OCI-LY7 (cell line): Measurements from ENCODE around the gene SPOCK1. TPM values are rescaled to one million over a fixed set of nuclear protein-coding genes. Genes with fewer than 3 reads are reported as not detected.

ENCODE experiments used
- BruUV-seq: library from RNA; stranded (reverse); fragments of 400-500 nt; replicated peaks from 2 replicates; lab custom pipeline; 2021; lab: Mats Ljungman, UMichigan
- CTCF ChIA-PET: fragments of 300-600 bp; sonication (Branson Sonifier 250); formaldehyde crosslinking; loops from one replicate; lab custom pipeline; 2022; ENCODE audit warnings: antibody characterized with exemption; ENCODE audit not compliant: unreplicated experiment; lab: Charles Lee
- POLR2A ChIA-PET: fragments of 300-600 bp; sonication (Branson Sonifier 250); formaldehyde crosslinking; loops from one replicate; lab custom pipeline; 2022; ENCODE audit warnings: antibody characterized with exemption; lab: Charles Lee
- DNase-seq: peaks from one replicate; pipeline ENCODE4 v3.0.0-alpha.2; 2015; ENCODE audit warnings: low spot score
- H2AFZ ChIP-seq: fragments of 200-600 bp; sonication (generic), shearing (Covaris generic); 2 replicates; pipeline ENCODE4 v1.6.1; 2014; ENCODE audit warnings: mild to moderate bottlenecking, antibody characterized with exemption, low read length, moderate library complexity
- H3K27ac ChIP-seq: fragments of 200-600 bp; sonication (generic); 2 replicates; pipeline ENCODE4 v1.5.1; 2014; ENCODE audit warnings: mixed run types, low read depth, mild to moderate bottlenecking, moderate library complexity, low read length, inconsistent platforms; ENCODE audit not compliant: poor library complexity, severe bottlenecking
- H3K36me3 ChIP-seq: fragments of 200-600 bp; sonication (generic); 2 replicates; pipeline ENCODE4 v1.6.1; 2014; ENCODE audit warnings: mild to moderate bottlenecking, antibody characterized with exemption, low read length, moderate library complexity, mixed read lengths; ENCODE audit not compliant: insufficient read depth
- H3K4me1 ChIP-seq: fragments of 200-600 bp; sonication (generic); 2 replicates; pipeline ENCODE4 v1.5.1; 2014; ENCODE audit warnings: mild to moderate bottlenecking, low read length; ENCODE audit not compliant: insufficient read depth, poor library complexity, severe bottlenecking
- H3K4me2 ChIP-seq: fragments of 200-600 bp; sonication (generic); 2 replicates; pipeline ENCODE4 v1.6.1; 2014; ENCODE audit warnings: mild to moderate bottlenecking, low read length
- H3K4me3 ChIP-seq: fragments of 200-600 bp; sonication (generic); 2 replicates; pipeline ENCODE4 v1.5.1; 2014; ENCODE audit warnings: mild to moderate bottlenecking, low read depth, low read length; ENCODE audit not compliant: poor library complexity, severe bottlenecking
- H3K79me2 ChIP-seq: fragments of 200-600 bp; sonication (generic); 2 replicates; pipeline ENCODE4 v1.6.1; 2016; ENCODE audit warnings: low read depth, mild to moderate bottlenecking, low read length, moderate library complexity, mixed read lengths; ENCODE audit not compliant: insufficient read depth
- H3K9me2 ChIP-seq: fragments of 200-600 bp; sonication (generic); 2 replicates; pipeline ENCODE4 v1.6.1; 2016; ENCODE audit warnings: mild to moderate bottlenecking, low read length, mixed read lengths; ENCODE audit not compliant: insufficient read depth
- H3K9me3 ChIP-seq: fragments of 200-600 bp; sonication (generic); 2 replicates; pipeline ENCODE4 v1.6.1; 2014; ENCODE audit warnings: mild to moderate bottlenecking, mixed run types, low read length, mixed read lengths
- H4K20me1 ChIP-seq: fragments of 200-600 bp; sonication (generic); 2 replicates; pipeline ENCODE4 v1.6.1; 2014; ENCODE audit warnings: mild to moderate bottlenecking, antibody characterized with exemption, low read length, moderate library complexity, mixed read lengths; ENCODE audit not compliant: insufficient read depth
- CTCF ChIP-seq: fragments of 200-600 bp; sonication (generic); conservative IDR thresholded peaks from 2 replicates; pipeline ENCODE4 v1.5.1; 2014; ENCODE audit warnings: mild to moderate bottlenecking, antibody characterized with exemption, low read length, moderate library complexity, mixed read lengths
- EZH2phosphoT487 ChIP-seq: fragments of 200-600 bp; sonication (generic); IDR thresholded peaks from 2 replicates; pipeline ENCODE4 v1.6.1; 2018; ENCODE audit warnings: low read depth, borderline replicate concordance, mild to moderate bottlenecking, mixed run types, antibody characterized with exemption, low read length, moderate library complexity, mixed read lengths
- intact Hi-C: fragments of 100-400 bp; cut with micrococcal nuclease; formaldehyde crosslinking; loops from one replicate; pipeline ENCODE4 v1.10.0; 2022; ENCODE audit not compliant: unreplicated experiment
- total RNA-seq, 2 experiments: library from RNA; depleted of rRNA in 1 of 2; stranded (reverse); fragments of >200 nt in 1 of 2; shearing (Covaris generic) in 1 of 2; gene quantifications; 2 replicates each; pipeline ENCODE4 v1.2.3, GENCODE V29; 2014 to 2022

Gene SPOCK1
- total RNA-seq, 2 experiments from 2014 or later, result 0.29 to 1.5 TPM

DNA sequence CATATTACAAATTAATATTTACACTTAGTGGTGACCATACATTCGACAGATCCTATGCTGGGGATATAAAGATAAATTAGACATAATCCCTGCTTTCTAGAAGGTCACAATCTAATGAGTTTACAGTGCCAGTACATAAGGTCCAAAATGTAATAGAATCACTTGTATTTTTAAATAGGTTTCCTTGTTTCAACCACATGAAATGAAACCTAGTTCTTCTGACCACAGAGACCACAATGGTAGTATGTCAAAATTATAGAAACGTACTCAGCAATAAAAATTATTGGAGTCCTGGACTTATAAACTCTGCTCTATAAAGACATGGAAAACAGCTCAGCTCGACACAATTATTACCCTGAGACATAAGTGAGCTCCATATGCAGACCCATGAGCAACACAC, 444.3 kb downstream of the SPOCK1 start:
- Histone ChIP-seq H3K36me3 (no peaks in the 10 kb centered on the region), H2AFZ (peak overlapping the region; percentile 59; the same call in 1 of the 2 replicates), H3K27ac (no peak overlapping the region), H3K4me1 (peaks cover 33% of the 10 kb centered on the region), H3K4me3 (no peak overlapping the region), H3K79me2 (no peaks in the 10 kb centered on the region), H3K4me2 (peak overlapping the region; percentile 12), H3K9me3 (no peaks in the 10 kb centered on the region), H4K20me1 (no peaks in the 10 kb centered on the region), H3K9me2 (no peaks in the 10 kb centered on the region)
- ChIA-PET CTCF (interaction anchor here (1.2 to 2.7 kb wide), 3 partner anchors 10 to 31 kb away, joined by 3 to 9 read pairs (median 5); no protein-coding TSS in a partner anchor), POLR2A (interaction anchor here (0.8 to 11.8 kb wide), 8 partner anchors 9 to 72 kb away, joined by 3 to 126 read pairs (median 4); no protein-coding TSS in a partner anchor)
- TF ChIP-seq CTCF (no peak), EZH2phosphoT487 (no peak)
- no TSS peak for BruUV-seq
- intact Hi-C loops, result no loop called here
- no peak for DNase-seq

DNA sequence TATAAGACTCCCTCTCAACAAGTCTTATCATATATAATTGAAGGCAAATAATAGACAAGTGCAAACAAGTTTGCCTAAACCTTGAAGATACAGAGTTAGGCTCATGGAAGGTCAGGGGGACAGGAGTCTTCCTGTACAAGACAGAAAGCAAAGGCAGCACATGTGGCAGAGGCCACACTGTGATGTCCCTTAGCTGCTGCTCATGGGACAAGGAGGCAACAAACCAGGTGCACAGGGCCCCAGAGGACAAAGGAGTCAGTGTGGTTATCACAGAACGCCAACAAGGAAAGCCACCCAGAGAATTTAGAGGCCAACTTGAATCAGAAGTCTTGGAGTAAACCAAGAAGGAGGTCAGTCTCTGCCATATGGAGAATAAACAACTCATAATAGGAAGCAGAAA, 444.8 kb downstream of the SPOCK1 start:
- ChIA-PET POLR2A (interaction anchor here (0.8 to 11.8 kb wide), 6 partner anchors 10 to 71 kb away, joined by 3 to 126 read pairs (median 4); no protein-coding TSS in a partner anchor), CTCF (interaction anchor here (1.4 to 2.7 kb wide), 2 partner anchors 10 to 17 kb away, joined by 5 to 9 read pairs; no protein-coding TSS in a partner anchor)
- TF ChIP-seq EZH2phosphoT487 (no peak), CTCF (no peak)
- no peak overlapping the region for H3K4me3 ChIP-seq
- H2AFZ ChIP-seq, result peak overlapping the region; percentile 59; the same call in 1 of the 2 replicates
- H3K4me2 ChIP-seq, result peak overlapping the region; percentile 12
- no peaks in the 10 kb centered on the region for H4K20me1 ChIP-seq
- H3K9me2 ChIP-seq, result no peaks in the 10 kb centered on the region
- no peaks in the 10 kb centered on the region for H3K79me2 ChIP-seq
- H3K4me1 ChIP-seq, result peaks cover 33% of the 10 kb centered on the region
- H3K27ac ChIP-seq, result no peak overlapping the region
- no peaks in the 10 kb centered on the region for H3K9me3 ChIP-seq
- intact Hi-C loops, result no loop called here
- no peak for DNase-seq
- no peaks in the 10 kb centered on the region for H3K36me3 ChIP-seq
- no TSS peak for BruUV-seq

GRCh38 chr5:137051161-137051560, 448.0 kb downstream of the SPOCK1 start:
- peak overlapping the region; percentile 46; the same call in 1 of the 2 replicates for H2AFZ ChIP-seq
- TF ChIP-seq EZH2phosphoT487 (no peak), CTCF (peak; percentile 64)
- intact Hi-C loops, result no loop called here
- no peaks in the 10 kb centered on the region for H3K9me2 ChIP-seq
- no peak overlapping the region for H3K4me2 ChIP-seq
- DNase-seq, result no peak
- peaks cover 23% of the 10 kb centered on the region for H3K4me1 ChIP-seq
- H4K20me1 ChIP-seq, result no peaks in the 10 kb centered on the region
- CTCF ChIA-PET, result no interaction called here
- no peaks in the 10 kb centered on the region for H3K36me3 ChIP-seq
- H3K79me2 ChIP-seq, result no peaks in the 10 kb centered on the region
- H3K4me3 ChIP-seq, result no peak overlapping the region
- no TSS peak for BruUV-seq
- POLR2A ChIA-PET, result no interaction called here
- no peaks in the 10 kb centered on the region for H3K9me3 ChIP-seq
- no peak overlapping the region for H3K27ac ChIP-seq
